Measurements from ENCODE around the gene SHISA7. TPM values are rescaled to one million over a fixed set of nuclear protein-coding genes. Genes with fewer than 3 reads are reported as not detected.
"Not testable (repeated sequence)": the region's sequence is repeated elsewhere in the genome, so short reads cannot be mapped to it uniquely, and the experiment has no call there.

SHISA7 gene
- total RNA-seq, 1 donor from 2014 or later, result not detected

DNA sequence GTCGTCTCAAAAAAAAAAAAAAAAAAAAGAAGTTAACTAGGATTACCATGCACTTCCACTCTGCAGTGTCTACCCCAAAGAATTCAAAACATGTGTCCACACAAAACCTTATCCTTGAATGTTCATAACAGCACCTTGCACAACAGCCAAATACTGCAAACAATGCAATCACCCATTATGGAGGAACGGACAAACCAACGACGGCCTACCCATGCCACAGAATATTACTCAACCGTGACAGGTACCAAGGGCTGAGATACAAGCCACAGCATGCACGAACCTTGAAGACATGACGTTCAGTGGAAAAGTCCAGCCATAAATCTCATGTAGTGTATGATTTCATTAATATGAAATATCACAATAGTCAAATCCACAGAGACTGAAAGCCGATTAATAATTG lies 3.0 kb upstream of the SHISA7 start:
- DNase-seq, result no peak

DNA sequence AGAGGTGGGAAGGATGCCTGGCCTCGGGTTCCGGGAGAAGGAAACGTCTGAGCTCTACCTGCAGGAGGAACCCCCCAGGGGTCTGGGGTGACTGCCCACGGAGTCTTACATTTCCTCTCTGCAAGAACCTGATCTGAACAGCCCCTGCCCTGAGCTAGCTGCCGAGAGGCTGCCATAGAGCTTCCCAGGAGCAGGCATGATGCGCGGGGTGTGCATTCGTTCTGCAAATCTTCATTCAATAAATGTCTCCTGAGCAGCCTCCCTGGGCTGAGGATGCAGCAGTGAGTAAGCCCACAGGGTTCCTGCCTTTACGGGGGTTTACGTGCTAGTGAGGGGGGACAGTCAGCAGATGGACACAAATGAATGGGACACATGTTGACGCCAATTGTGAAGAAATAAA lies 1.5 kb upstream of the SHISA7 start:
- DNase-seq, result no peak

DNA sequence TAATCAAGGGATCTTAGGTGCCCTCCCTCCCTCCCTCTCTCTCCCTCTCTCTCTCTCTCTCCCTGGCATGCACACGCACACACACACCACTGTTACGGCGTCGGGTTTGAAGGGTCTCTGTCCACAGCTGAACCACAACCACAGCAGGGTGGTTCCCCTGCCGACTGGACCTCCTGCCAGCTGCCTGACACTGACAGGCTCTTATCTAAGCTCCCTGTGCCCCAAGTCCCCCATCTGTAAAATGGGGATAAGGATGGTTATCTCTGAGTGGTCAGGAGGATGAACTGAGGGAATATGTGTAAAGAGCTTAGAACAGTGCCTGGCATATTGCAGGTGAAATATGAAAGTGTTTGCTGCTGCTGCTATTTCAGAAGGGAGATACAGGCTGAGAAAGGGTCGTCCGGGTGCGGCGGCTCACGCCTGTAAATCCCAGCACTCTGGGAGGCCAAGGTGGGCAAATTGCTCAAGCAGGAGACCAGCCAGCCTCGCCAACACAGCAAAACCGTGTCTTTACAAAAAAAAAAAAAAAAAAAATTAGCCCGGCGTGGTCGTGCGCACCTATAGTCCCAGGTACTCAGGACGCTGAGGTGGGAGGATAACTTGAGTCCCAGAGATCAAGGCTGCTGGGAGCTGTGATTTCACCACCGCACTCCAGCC lies 852 bp upstream of the SHISA7 start:
- no peak for DNase-seq

DNA sequence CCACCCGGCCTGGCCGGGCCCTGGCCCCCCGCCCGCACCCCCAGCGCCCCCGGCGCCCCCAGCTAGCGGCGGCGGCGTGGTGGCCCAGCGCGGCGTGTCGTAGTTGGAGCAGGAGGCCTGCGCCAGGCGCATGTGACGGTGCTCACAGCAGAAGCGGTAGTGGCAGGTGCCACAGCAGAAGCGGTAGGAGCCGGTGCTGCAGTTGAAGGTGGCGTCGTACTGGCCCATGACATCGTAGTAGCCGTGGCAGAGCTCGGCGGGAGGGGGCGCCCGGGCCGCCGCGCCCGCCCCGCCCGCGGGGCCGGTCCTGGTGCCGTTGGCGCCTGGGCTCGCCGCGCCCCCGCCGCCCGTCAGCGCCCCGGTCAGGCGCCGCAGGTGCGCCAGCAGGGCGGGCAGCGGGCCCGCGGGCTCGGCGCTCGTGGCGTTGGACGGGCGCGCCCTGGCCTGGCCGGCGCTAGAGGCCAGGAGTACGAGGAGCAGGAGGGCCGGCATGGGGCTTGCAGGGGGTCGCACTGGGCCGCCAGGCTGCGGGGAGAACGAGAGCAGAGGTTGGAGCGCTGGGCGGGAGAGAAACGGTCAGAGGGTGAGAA lies 633 bp downstream of the SHISA7 start:
- DNase-seq, result no peak

DNA sequence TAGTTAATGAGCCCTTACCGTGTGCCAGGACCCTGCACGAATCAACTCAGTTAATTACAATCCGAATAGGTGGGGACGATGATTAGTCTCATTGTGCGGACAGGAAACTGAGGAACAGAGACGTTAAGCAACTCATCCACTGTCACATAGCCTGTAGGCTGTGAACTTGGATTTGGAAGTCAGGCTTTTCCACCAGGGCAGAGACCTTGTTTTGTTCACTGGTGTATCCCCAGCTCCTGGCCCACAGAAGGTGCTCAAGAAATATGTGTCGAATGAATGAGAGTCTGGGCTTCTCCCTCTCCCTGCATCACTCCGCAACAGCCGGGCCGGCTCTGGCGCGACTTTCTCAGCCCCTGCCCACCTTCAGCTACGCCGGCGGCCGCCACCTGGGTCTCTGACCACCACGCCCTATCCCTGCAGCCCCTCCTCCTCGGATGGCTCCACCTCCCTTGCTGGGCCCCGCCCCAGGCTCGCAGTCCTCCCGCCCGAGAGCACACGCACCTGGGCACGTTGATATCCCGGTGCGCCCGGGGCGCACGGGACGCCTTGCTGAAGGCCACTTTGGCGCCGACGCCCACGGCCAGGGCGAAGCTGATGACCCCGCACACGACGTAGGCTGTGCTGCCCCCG lies 1.3 kb downstream of the SHISA7 start:
- no peak for DNase-seq

DNA sequence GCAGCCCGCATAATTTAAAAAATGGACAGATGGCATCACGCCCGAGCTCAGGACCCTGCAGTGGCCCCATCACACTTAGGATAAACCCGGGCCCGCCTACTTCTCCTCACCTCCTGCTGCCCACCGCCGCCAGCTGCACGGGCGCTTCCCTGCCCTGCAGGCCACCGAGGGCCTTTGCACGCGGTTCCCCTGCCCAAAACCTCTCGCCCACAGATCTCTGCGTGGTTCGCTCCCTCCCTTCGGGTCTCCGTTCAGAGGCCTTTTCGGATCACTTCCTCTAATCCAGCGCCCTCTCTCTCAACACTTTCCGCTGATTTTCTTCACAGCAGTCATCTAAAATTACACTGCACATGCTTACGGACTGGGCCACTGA lies 1.8 kb downstream of the SHISA7 start:
- no peak for DNase-seq

DNA sequence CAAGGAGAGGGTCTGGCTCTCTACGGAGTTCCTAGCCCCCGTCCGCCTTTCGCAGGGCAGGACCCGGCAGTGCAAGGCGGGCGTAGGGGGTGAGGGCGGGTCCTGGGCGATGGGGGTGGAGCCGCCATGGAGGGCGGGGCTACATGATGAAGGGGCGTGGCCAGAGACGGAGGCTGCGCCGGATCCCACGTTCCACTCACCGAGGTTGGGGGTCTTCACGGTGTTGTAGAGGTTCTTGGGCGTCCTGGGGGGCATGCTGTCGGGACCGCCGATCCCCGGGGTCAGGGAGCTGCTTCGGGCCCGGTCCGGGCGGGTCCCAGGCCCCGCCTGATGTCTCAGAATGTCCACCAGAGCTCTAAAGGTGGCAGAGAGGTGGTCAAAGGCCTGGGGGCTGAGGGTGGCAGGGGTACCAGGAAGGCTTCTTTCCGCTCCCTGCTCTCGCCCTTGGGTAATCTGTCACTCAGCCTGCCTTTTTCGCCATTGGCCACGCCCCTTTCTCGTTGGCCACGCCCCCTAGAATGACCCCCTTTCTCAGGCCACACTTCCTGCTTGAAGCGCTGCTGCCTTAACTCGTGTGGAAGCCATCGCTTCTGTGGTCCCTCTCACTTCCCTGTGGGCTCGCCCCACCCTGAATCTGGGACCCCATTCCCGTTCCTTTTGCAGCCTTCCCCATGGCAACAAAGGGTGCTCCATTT lies 2.5 kb downstream of the SHISA7 start:
- DNase-seq, result no peak

DNA sequence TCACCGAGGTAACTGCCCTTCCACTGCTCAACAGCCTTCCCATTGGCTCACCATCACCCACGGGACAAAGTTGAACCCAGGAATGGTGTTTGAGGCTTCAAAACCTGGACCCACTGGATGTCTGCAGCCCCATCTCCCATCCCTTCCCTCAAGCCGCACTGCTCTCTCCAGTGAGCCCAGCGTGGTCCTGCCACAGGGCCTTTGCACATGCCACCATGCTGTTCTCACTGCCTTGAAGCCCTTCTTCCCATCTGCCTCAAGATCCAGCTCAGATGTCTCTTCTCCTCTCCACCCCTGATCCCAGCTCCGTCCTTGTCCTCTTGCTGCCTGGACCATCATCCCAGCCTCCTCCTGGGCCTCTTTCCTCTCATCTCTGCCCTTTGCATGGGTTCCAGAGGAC lies 4.0 kb downstream of the SHISA7 start:
- DNase-seq, result no peak

DNA sequence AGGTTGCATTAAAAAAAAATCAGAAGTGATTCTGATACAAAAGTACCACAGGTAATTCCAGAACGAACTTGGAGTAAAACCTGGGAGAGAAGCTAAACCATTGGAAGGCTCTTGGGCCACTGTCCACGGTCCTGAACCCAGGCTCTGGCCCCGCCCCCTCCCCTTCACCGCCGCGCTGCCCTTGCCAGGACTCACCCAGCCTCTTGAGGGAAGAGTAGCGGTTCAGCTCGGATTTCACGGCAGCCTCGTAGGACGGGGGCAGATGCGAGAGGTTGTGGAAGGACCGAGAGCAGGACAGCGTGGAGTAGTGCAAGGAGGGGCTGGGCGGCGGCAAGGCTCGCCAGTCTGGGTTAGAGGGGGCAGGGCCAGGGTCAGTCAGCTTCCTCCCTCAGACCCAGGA lies 5.7 kb downstream of the SHISA7 start:
- peak; percentile 86 for DNase-seq

DNA sequence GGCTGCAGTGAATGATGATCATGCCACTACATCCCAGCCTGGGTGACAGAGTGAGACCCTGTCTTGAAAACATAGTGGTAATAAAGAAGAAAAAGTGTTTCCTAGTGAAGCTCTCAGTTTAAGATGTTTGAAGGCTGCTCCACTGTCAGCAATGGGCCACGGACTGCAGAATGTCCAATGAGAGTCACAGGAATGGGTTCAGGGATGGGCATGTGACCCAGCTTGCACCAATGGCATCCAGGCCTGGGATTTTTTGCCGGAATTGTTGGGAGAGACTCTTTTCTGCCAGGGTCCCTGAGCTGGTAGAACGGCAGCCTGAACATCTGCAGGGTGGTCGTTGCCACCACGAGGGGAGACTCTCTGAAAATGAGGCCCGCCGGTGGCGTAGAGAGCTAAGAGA lies 6.3 kb downstream of the SHISA7 start:
- DNase-seq, result no peak

DNA sequence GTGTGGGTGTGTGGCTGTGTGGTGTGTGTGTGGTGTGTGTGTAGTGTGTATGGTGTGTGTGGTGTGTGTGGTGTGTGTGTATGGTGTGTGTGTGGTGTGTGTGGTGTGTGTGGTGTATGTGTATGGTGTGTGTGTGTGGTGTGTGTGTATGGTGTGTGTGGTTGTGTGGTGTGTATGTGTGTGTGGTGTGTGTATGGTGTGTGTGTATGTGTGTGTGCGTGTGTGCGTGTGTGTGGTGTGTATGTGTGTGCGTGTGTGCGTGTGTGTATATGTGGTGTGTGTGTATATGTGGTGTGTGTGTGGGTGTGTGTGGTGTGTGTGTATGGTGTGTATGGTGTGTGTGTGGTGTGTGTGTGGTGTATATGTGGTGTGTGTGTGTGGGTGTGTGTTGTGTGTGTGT lies 8.1 kb downstream of the SHISA7 start:
- no peak for DNase-seq

DNA sequence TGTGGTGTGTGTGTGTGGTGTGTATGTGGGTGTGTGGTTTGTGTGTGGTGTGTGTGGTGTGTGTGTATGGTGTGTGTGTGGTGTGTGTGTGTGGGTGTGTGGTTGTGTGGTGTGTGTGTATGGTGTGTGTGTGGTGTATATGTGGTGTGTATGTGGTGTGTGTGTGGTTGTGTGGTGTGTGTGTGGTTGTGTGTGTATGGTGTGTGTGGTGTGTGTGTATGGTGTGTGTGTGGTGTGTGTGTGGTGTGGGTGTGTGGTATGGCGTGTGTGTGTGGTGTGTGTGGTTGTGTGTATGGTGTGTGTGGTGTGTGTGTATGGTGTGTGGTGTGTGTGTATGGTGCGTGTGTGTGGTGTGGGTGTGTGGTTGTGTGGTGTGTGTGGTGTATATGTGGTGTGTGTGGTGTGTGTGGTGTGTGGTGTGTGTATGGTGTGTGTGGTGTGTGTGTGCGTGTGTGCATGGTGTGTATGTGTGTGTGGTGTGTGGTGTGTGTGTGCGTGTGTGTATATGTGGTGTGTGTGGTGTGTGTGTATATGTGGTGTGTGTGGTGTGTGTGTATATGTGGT lies 8.7 kb downstream of the SHISA7 start:
- DNase-seq, result no peak

DNA sequence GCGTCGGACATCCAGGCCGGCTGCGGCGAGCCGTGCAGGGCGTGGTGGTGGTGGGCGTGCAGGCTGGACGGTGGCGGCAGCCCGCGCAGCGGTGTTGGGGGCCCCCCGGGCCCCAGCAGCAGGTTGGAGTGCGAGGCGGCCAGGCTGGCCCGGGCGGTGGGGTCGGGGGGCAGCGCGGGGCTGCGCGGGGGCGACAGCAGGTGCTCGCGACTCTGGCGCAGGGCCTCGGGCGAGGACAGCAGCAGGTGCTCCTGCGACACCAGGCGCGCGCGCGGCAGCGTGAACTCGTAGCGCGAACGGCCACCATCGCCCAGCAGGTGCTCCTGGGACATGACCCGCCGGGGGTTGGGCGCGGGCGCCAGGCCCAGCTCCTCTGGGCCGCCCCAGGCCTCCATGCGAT lies 9.8 kb downstream of the SHISA7 start:
- no peak for DNase-seq

DNA sequence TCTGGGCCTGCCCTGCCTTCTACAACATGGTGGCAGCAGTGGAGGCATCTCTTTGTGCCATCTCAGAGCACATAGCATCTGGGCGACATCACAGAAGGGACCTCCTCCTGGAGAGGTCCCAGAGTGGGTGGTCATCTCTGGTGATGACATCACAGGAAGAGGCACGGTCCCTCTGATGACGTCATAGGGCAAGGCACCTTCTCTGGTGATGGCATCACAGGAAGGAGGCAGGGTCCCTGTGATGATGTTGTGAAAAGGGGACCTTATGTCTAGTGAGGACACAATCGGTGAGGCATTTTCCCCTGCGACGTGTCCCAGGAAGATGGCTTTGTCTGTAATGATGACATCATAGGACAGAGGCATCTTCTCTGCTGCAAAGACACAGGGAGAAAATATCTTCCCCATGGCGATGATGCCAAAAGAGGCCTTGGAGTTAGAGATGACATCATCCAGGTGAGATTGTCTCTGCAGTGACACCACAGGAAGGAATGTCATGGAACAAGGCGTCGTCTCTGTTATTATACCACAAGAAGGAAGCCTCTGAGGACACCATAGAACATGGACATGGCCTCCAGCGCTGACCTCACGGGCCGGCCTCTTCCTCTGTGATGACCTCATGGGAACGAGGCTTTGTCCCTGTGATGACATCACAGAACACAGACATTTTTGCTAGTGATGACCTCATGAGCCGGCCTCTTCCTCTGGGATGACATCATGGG lies 10.7 kb downstream of the SHISA7 start:
- DNase-seq, result no peak

DNA sequence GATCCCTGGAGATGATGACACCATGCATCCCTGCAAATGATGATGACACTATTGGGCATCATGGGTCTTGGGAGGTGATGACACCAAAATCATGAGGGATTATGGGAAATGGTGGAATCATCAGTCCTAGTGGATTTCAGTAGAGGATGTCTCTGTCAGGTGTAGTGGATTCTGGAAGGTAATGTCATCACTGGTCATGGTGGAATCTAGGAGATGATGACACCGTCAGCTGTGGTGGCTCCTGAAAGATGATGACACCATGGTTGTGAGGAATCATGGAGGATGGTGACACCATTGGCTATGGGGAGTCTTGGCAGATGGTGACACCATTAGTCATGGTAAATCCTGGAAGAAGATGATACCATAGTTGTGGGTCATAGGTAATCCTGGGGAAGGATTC lies 11.9 kb downstream of the SHISA7 start:
- DNase-seq, result no peak

DNA sequence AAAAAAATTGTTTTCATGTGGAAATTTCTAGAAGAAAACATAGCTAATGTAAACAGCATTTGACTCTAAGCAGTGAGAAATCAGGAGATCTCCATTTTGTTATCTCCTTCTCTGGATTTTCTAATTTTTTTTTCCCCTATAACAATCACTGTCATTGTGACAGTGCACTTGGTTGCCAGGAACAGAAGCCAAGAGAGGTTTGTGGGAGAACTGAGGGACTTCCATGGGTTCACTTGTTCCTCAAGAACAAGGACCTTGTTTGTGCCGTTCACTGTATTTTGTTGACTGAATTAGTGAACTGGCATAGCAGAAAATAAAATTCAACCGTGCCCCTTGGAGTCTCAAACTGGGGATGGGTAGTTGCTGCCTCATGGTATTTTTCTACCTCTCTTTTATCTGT lies 17.1 kb downstream of the SHISA7 start:
- DNase-seq, result no peak

DNA sequence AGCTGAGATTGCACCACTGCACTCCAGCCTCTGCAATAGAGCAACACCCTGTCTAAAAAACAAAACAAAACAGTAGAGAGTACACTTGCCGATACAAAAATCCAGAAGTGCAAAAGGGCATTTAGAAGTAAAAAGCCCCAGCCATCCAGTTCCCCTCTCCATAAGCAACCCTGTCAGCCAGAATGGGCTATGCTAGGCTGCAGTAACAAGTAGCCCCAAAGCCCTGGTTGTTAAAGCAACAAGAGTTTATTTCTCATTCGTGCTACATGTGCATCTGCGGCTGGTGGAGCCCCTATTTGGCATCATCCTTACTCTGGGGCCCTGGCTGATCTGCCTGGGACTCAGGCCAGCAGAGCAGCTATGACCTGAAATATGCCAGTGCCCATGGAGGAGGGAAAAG lies 18.6 kb downstream of the SHISA7 start:
- DNase-seq, result no peak

DNA sequence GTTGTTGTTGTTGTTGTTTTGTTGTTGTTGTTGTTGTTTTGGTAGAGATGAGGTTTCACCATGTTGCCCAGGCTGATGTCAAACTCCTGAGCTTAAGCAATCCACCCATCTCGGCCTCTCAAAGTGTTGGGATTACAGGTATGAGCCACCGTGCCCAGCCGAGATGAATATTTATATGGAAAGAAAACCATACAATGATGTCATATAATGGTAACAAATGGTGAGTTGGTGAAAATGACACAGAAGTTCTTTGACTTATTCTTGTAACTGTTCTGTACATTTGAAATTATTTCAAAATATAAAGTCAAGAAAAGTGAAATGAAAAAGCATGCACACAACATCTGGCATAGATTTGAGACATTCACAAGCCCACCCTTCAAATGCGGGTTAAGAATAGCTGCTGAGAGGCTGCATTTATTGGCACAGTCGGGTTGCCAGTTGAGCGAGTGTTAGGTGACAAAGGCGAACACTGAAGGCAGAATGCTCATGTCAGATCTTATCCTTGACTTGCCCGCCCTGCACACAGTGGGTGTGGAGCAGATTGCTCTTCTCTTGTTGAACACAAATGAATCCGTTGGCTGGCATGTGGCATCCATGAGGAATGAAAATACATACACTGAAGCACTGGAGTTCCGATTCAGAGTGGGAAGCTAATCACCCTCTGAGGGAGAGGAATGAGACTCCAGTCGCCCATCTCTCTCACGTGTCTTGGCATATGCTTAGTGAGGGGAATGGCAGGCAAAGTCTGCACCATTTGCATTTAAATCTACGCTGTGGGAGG lies 19.7 kb downstream of the SHISA7 start:
- no peak for DNase-seq

DNA sequence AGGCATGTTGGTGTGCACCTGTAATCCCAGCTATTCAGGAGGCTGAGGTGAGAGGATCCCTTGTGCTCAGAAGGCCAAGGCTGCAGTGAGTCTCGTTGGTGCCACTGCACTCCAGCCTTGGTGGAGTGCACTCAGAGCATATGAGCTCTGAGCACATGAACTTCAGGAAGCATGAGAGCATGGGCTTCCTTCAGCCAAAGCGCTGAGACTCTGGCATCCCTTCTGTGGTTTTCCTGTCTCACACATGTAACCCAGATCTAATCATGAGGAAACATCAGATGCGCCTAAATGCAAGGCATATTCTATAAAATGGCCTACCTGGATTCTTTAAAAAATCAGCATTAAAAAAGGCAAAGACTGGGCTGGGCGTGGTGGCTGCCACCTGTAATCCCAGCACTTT lies 21.8 kb downstream of the SHISA7 start:
- not testable (repeated sequence) for DNase-seq

DNA sequence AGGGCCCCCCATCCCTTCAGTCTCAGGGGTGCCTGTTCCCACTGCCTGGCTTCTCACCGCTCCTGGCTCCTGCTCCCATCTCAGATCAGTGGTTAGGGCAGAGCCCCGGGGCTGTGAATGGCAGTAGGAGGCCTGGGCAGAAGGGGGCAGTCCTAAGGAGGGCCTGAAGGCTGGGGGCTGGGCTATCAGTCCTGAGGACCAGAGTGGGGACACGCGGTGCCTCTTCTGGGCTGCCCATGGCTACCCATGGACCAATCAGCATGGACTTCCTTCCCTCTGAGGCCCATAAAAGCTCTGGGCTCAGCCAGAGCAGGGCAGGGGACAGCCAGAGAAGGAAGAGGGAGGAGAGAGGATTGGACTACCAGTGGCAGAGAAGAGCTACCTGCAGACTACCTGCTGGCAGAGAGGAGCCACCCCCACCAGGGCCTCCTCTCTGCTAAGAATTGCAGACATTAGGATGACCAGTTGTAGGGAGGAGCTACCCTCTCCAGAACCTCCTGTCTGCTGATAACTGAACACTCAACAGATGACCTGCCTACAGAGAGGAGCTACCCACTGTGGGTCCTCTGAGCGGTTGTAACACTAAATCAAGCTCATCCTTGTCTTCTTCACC lies 23.4 kb downstream of the SHISA7 start:
- DNase-seq, result no peak

DNA sequence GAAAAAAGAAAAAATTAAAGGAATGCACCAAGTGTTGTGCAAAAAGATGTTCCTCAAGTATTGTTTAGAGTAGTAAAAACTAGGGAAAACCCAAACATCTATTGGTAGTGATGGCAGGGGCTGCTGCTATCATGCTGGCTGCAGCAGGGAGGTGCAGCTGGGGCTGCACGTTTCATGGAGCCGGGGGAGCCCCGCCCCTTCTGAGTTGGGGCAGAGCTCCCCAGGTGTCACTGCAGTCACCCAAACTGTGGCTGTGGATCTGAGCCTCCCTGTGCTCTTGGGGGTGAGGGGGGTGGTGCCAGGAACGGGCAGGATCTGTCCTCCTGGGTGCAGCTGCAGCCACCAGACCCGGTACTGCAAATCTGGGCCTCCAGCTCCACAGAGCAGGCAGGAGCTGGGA lies 24.0 kb downstream of the SHISA7 start:
- DNase-seq, result no peak

Data from tongue (tissue), 2 donors.